IMR-90 (cell line): Measurements from ENCODE around the gene CHST8. TPM values are rescaled to one million over a fixed set of nuclear protein-coding genes. Genes with fewer than 3 reads are reported as not detected.

Experiments
- ATAC-seq: fragments of 200-7000 bp; cut with Tn5 transposase; 2 replicates; pipeline ENCODE4 v1.9.1; 2020; ENCODE audit warnings: low read depth, mild to moderate bottlenecking, moderate library complexity
- BruUV-seq: library from RNA; stranded (reverse); fragments of 400-500 nt; replicated peaks from 2 replicates; lab custom pipeline; 2021; lab: Mats Ljungman, UMichigan
- CTCF ChIA-PET: fragments of 300-600 bp; formaldehyde crosslinking; extraction: SDS; loops from one replicate; lab custom pipeline; 2021; ENCODE audit warnings: antibody characterized with exemption; lab: Yijun Ruan, JAX
- POLR2A ChIA-PET: fragments of 300-600 bp; sonication (Branson Sonifier 250); formaldehyde crosslinking; loops from one replicate; lab custom pipeline; 2022; ENCODE audit warnings: antibody characterized with exemption; ENCODE audit not compliant: unreplicated experiment; lab: Charles Lee
- DNase-seq: peaks from one replicate; pipeline ENCODE4 v3.0.0; 2013
- H2AFZ ChIP-seq: replicated peaks from 2 replicates; pipeline ENCODE3; 2013; ENCODE audit warnings: low read length, mild to moderate bottlenecking; ENCODE audit not compliant: poor library complexity
- H2AK5ac ChIP-seq: 2 replicates; pipeline ENCODE4 v1.6.1; 2013; ENCODE audit warnings: low read depth, low read length, inconsistent platforms
- H2AK9ac ChIP-seq: replicated peaks from 2 replicates; pipeline ENCODE3; 2013; ENCODE audit warnings: mild to moderate bottlenecking, low read depth, low read length, moderate library complexity; ENCODE audit not compliant: poor library complexity
- H2BK120ac ChIP-seq: 2 replicates; pipeline ENCODE4 v1.6.1; 2013; ENCODE audit warnings: low read depth, low read length, inconsistent platforms
- H2BK15ac ChIP-seq: 3 replicates; pipeline ENCODE4 v1.6.1; 2013; ENCODE audit warnings: low read depth, low read length, inconsistent platforms
- H2BK20ac ChIP-seq: 2 replicates; pipeline ENCODE4 v1.6.1; 2013; ENCODE audit warnings: low read depth, mild to moderate bottlenecking, inconsistent platforms, low read length, moderate library complexity
- H2BK5ac ChIP-seq: 2 replicates; pipeline ENCODE4 v1.6.1; 2013; ENCODE audit warnings: mild to moderate bottlenecking, low read depth, low read length, inconsistent platforms; ENCODE audit not compliant: poor library complexity, severe bottlenecking
- H3K14ac ChIP-seq: replicated peaks from 2 replicates; pipeline ENCODE4 v1.6.1; 2013; ENCODE audit warnings: low read depth, low read length, inconsistent platforms
- H3K18ac ChIP-seq: 2 replicates; pipeline ENCODE4 v1.6.1; 2013; ENCODE audit warnings: low read depth, low read length, control low read depth
- H3K23ac ChIP-seq: 2 replicates; pipeline ENCODE4 v1.6.1; 2013; ENCODE audit warnings: low read depth, low read length, inconsistent platforms
- H3K27ac ChIP-seq: 2 replicates; pipeline ENCODE4 v1.5.1; 2013; ENCODE audit warnings: mild to moderate bottlenecking, control low read depth, low read length; ENCODE audit not compliant: insufficient read depth
- H3K27me3 ChIP-seq: 2 replicates; pipeline ENCODE4 v1.6.1; 2013; ENCODE audit warnings: low read length; ENCODE audit not compliant: control insufficient read depth, insufficient read depth
- H3K36me3 ChIP-seq: 2 replicates; pipeline ENCODE4 v1.6.1; 2013; ENCODE audit warnings: low read length, mixed read lengths; ENCODE audit not compliant: control insufficient read depth, insufficient read depth
- H3K4ac ChIP-seq: 2 replicates; pipeline ENCODE4 v1.6.1; 2013; ENCODE audit warnings: low read depth, low read length, inconsistent platforms
- H3K4me1 ChIP-seq: 2 replicates; pipeline ENCODE4 v1.6.1; 2013; ENCODE audit warnings: low read length, mixed read lengths; ENCODE audit not compliant: control insufficient read depth, insufficient read depth
- H3K4me2 ChIP-seq: 2 replicates; pipeline ENCODE4 v1.6.1; 2013; ENCODE audit warnings: low read depth, mild to moderate bottlenecking, control low read depth, low read length, moderate library complexity
- H3K4me3 ChIP-seq: 2 replicates; pipeline ENCODE4 v1.5.1; 2013; ENCODE audit warnings: low read depth, mild to moderate bottlenecking, control low read depth, low read length, moderate library complexity; ENCODE audit not compliant: insufficient read depth
- H3K56ac ChIP-seq: 2 replicates; pipeline ENCODE4 v1.6.1; 2013; ENCODE audit warnings: low read length, inconsistent platforms; ENCODE audit not compliant: insufficient read depth; ENCODE audit errors: extremely low read depth
- H3K79me1 ChIP-seq, 2 experiments: 2 replicates each; pipeline ENCODE4 v1.6.1; 2013; ENCODE audit warnings: low read length in 2 of 2, inconsistent platforms in 1 of 2, low read depth in 1 of 2
- H3K9ac ChIP-seq: 2 replicates; pipeline ENCODE4 v1.6.1; 2013; ENCODE audit warnings: low read depth, low read length, control low read depth
- H3K9me1 ChIP-seq: 2 replicates; pipeline ENCODE4 v1.6.1; 2013; ENCODE audit warnings: low read length, inconsistent platforms; ENCODE audit not compliant: insufficient read depth
- H3K9me3 ChIP-seq: 2 replicates; pipeline ENCODE4 v1.6.1; 2013; ENCODE audit warnings: low read length; ENCODE audit not compliant: control insufficient read depth, insufficient read depth
- H4K20me1 ChIP-seq: 2 replicates; pipeline ENCODE4 v1.6.1; 2013; ENCODE audit warnings: low read length, inconsistent platforms; ENCODE audit not compliant: insufficient read depth
- H4K5ac ChIP-seq: 2 replicates; pipeline ENCODE4 v1.6.1; 2013; ENCODE audit warnings: mild to moderate bottlenecking, low read depth, low read length, control low read depth
- H4K8ac ChIP-seq, 2 experiments: 2 replicates each; pipeline ENCODE4 v1.6.1; 2013; ENCODE audit warnings: low read depth in 2 of 2, low read length in 2 of 2, control low read depth in 1 of 2, inconsistent platforms in 1 of 2
- H4K91ac ChIP-seq: 2 replicates; pipeline ENCODE4 v1.6.1; 2013; ENCODE audit warnings: low read depth, low read length, inconsistent platforms; ENCODE audit not compliant: insufficient read depth
- BHLHE40 ChIP-seq: fragments of 150-350 bp; IDR thresholded peaks from 2 replicates; pipeline ENCODE4 v1.6.1; 2016; ENCODE audit warnings: mild to moderate bottlenecking, low read depth, low read length
- CEBPB ChIP-seq: IDR thresholded peaks from 2 replicates; pipeline ENCODE4 v1.6.1; 2012; ENCODE audit warnings: low read depth, low read length, improper control_type of control experiment
- CHD1 ChIP-seq: IDR thresholded peaks from 2 replicates; pipeline ENCODE4 v1.6.1; 2012; ENCODE audit warnings: low read depth, low read length, improper control_type of control experiment
- CTCF ChIP-seq: conservative IDR thresholded peaks from 2 replicates; pipeline ENCODE4 v1.5.1; 2012; ENCODE audit warnings: mild to moderate bottlenecking, low read depth, low read length, improper control_type of control experiment
- MAZ ChIP-seq: IDR thresholded peaks from 2 replicates; pipeline ENCODE4 v1.6.1; 2012; ENCODE audit warnings: low read depth, mild to moderate bottlenecking, low read length, improper control_type of control experiment, moderate library complexity, borderline replicate concordance
- MXI1 ChIP-seq: IDR thresholded peaks from 2 replicates; pipeline ENCODE4 v1.6.1; 2012; ENCODE audit warnings: low read depth, mild to moderate bottlenecking, low read length, moderate library complexity, borderline replicate concordance
- NFE2L2 ChIP-seq: fragments of 150-350 bp; IDR thresholded peaks from 2 replicates; pipeline ENCODE4 v1.6.1; 2016; ENCODE audit warnings: low read depth, mild to moderate bottlenecking, low read length
- POLR2A ChIP-seq: IDR thresholded peaks from 2 replicates; pipeline ENCODE4 v1.6.1; 2012; ENCODE audit warnings: mild to moderate bottlenecking, low read depth, low read length
- RFX5 ChIP-seq: IDR thresholded peaks from 2 replicates; pipeline ENCODE4 v1.8.0; 2012; ENCODE audit warnings: low read depth, mild to moderate bottlenecking, low read length, moderate library complexity
- SMC3 ChIP-seq: fragments of 150-350 bp; IDR thresholded peaks from 2 replicates; pipeline ENCODE4 v1.6.1; 2016; ENCODE audit warnings: low read depth, mild to moderate bottlenecking, antibody characterized with exemption, low read length, moderate library complexity
- WGBS, 2 experiments: methylation state at CpG; one replicate each; pipeline versions ENCODE4 v1.1.5 to v1.1.7; 2013; ENCODE audit warnings: missing lambda C conversion rate in 2 of 2; ENCODE audit not compliant: insufficient read length in 1 of 2; ENCODE audit errors: extremely low coverage in 2 of 2; 5-methylcytosine and 5-hydroxymethylcytosine counted together
- dilution Hi-C: fragments of 300-500 bp; cut with HindIII; formaldehyde crosslinking; loops from one replicate; pipeline ENCODE4 v1.14.3; 2018; ENCODE audit warnings: low sequenced_read_pairs; ENCODE audit not compliant: unreplicated experiment
- in situ Hi-C: fragments of 300-500 bp; cut with MboI; formaldehyde crosslinking; loops from 3 replicates; pipeline ENCODE4 v1.14.3; 2019; ENCODE audit warnings: low sequenced_read_pairs, inconsistent platforms, mixed read lengths
- intact Hi-C: fragments of 100-400 bp; cut with micrococcal nuclease; formaldehyde crosslinking; loops from 2 replicates; pipeline ENCODE4 v1.10.0; 2022
- polyA plus RNA-seq, 3 experiments: library from polyadenylated mRNA; depleted of rRNA; stranded (reverse); fragments of >200 nt; gene quantifications; 2 replicates each; pipeline ENCODE4 v1.2.3, GENCODE V29; 2012; ENCODE audit warnings: low replicate concordance in 1 of 3
- total RNA-seq: library from RNA; depleted of rRNA; stranded (reverse); fragments of >200 nt; gene quantifications from 2 replicates; pipeline ENCODE4 v1.2.3, GENCODE V29; 2012
- TF ChIP-seq, protein P1 (sequence below): fragments of 150-350 bp; IDR thresholded peaks from 2 replicates; pipeline ENCODE4 v1.6.1; 2016; ENCODE audit warnings: low read depth, mild to moderate bottlenecking, low read length, moderate library complexity, borderline replicate concordance
- TF ChIP-seq, protein P2 (sequence below): fragments of 150-350 bp; IDR thresholded peaks from 2 replicates; pipeline ENCODE4 v1.6.1; 2017; ENCODE audit warnings: mild to moderate bottlenecking, antibody characterized with exemption, low read length, low read depth

CHST8 gene
- total and polyA plus RNA-seq, 2 of the 4 experiments (the other 2 are of a cell fraction), result not detected

DNA sequence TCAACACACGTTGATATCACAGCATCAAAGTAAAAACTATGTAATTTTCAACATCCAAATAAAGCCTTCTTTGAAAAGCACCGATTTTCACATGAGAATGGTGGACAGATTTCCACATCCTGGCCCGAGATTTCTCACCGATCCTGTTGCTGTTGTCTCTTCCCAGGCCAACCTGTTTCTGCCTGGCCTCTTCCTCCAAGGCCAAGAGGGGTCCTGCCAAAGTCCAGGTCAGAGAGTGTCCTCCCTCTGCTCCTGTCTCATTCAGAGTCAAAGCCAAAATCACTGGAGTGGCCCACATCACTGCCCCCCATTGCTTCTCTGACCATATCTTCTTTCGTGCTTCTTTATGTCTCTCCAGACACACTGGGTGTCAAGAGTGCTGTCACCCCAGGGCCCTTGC is 49.5 kb downstream of the CHST8 start:
- H3K4me1 ChIP-seq, result no peaks in the 10 kb centered on the region
- DNase-seq (no peak), ATAC-seq (no peak)
- no peak overlapping the region for H3K56ac ChIP-seq
- no peak overlapping the region for H2BK20ac ChIP-seq
- no peak overlapping the region for H4K8ac ChIP-seq
- TF ChIP-seq POLR2A (no peak), CHD1 (no peak), CEBPB (no peak), NFE2L2 (no peak), MAZ (no peak), CTCF (no peak), RFX5 (no peak), MXI1 (no peak), SMC3 (no peak), BHLHE40 (no peak)
- TF ChIP-seq, protein P1, sequence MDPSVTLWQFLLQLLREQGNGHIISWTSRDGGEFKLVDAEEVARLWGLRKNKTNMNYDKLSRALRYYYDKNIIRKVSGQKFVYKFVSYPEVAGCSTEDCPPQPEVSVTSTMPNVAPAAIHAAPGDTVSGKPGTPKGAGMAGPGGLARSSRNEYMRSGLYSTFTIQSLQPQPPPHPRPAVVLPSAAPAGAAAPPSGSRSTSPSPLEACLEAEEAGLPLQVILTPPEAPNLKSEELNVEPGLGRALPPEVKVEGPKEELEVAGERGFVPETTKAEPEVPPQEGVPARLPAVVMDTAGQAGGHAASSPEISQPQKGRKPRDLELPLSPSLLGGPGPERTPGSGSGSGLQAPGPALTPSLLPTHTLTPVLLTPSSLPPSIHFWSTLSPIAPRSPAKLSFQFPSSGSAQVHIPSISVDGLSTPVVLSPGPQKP, result no peak
- TF ChIP-seq, protein P2, sequence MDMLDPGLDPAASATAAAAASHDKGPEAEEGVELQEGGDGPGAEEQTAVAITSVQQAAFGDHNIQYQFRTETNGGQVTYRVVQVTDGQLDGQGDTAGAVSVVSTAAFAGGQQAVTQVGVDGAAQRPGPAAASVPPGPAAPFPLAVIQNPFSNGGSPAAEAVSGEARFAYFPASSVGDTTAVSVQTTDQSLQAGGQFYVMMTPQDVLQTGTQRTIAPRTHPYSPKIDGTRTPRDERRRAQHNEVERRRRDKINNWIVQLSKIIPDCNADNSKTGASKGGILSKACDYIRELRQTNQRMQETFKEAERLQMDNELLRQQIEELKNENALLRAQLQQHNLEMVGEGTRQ, result no peak
- WGBS, 2 experiments, result 66% methylated on average over 3 of the region's 5 CpGs; no CpG with 5 or more reads in 1 of the 2 experiments
- no peak overlapping the region for H2BK120ac ChIP-seq
- no peak overlapping the region for H3K9ac ChIP-seq
- no peak overlapping the region for H2AFZ ChIP-seq
- H4K5ac ChIP-seq, result no peak overlapping the region
- no peak overlapping the region for H3K4me3 ChIP-seq
- no peak overlapping the region for H3K23ac ChIP-seq
- no peaks in the 10 kb centered on the region for H3K79me1 ChIP-seq
- ChIA-PET POLR2A (no interaction called here), CTCF (no interaction called here)
- no peak overlapping the region for H3K18ac ChIP-seq
- no peak overlapping the region for H2BK5ac ChIP-seq
- H3K9me3 ChIP-seq, result no peaks in the 10 kb centered on the region
- H4K91ac ChIP-seq, result no peak overlapping the region
- dilution Hi-C loops (no loop called here), intact Hi-C loops (no loop called here), in situ Hi-C loops (no loop called here)
- H3K36me3 ChIP-seq, result no peaks in the 10 kb centered on the region
- H3K27me3 ChIP-seq, result no peaks in the 10 kb centered on the region
- no peaks in the 10 kb centered on the region for H3K9me1 ChIP-seq
- no peak overlapping the region for H3K14ac ChIP-seq
- H2BK15ac ChIP-seq, result no peak overlapping the region
- H3K4ac ChIP-seq, result no peak overlapping the region
- H3K27ac ChIP-seq, result no peak overlapping the region
- H2AK5ac ChIP-seq, result no peak overlapping the region
- no peaks in the 10 kb centered on the region for H4K20me1 ChIP-seq
- no peak overlapping the region for H3K4me2 ChIP-seq
- H2AK9ac ChIP-seq, result no peak overlapping the region
- BruUV-seq, result no TSS peak
